HG02943 (cell line): Measurements from ENCODE around the gene INSYN1.
"Not testable (repeated sequence)": the region's sequence is repeated elsewhere in the genome, so short reads cannot be mapped to it uniquely, and the experiment has no call there.

Source experiments
- ATAC-seq: cut with Tn5 transposase; IDR thresholded peaks from one replicate; pipeline ENCODE4 v1.9.1; 2021; ENCODE audit warnings: mild to moderate bottlenecking, low read depth, moderate library complexity; ENCODE audit not compliant: unreplicated experiment

Gene INSYN1

GRCh38 chr15:73753250-73754130, at the start of gene INSYN1:
Gene INSYN1, minus strand, starts transcription at chr15:73753351. Its CDS starts 2,221 bp downstream, at chr15:73751130.
- ATAC-seq: no peak

GRCh38 chr15:73802431-73803041, 49.4 kb upstream of the INSYN1 start:
- ATAC-seq: no peak

- ATAC-seq: no peak
Measured at GRCh38 chr15:73800662-73801345, 47.7 kb upstream of the INSYN1 start.

- ATAC-seq: no peak
Measured at GRCh38 chr15:73799466-73799865, 46.3 kb upstream of the INSYN1 start.

GRCh38 chr15:73797366-73798158, 44.4 kb upstream of the INSYN1 start:
- ATAC-seq: no peak

- ATAC-seq: no peak
Measured at GRCh38 chr15:73796331-73796831, 43.2 kb upstream of the INSYN1 start.

- ATAC-seq: no peak
Measured at GRCh38 chr15:73794443-73795133, 41.4 kb upstream of the INSYN1 start.

GRCh38 chr15:73792899-73793541, 39.9 kb upstream of the INSYN1 start:
- not testable (repeated sequence) for ATAC-seq

- no peak for ATAC-seq
Measured at GRCh38 chr15:73792415-73792814, 39.3 kb upstream of the INSYN1 start.

- ATAC-seq: no peak
Measured at GRCh38 chr15:73789521-73790240, 36.5 kb upstream of the INSYN1 start.

- ATAC-seq: no peak
Measured at GRCh38 chr15:73787621-73788020, 34.5 kb upstream of the INSYN1 start.

- no peak for ATAC-seq
Measured at GRCh38 chr15:73786538-73786937, 33.4 kb upstream of the INSYN1 start.

- not testable (repeated sequence) for ATAC-seq
Measured at GRCh38 chr15:73785256-73786014, 32.3 kb upstream of the INSYN1 start.

- ATAC-seq: no peak
Measured at GRCh38 chr15:73784291-73784690, 31.1 kb upstream of the INSYN1 start.

GRCh38 chr15:73782344-73782959, 29.3 kb upstream of the INSYN1 start:
- ATAC-seq: no peak

GRCh38 chr15:73781038-73781925, 28.1 kb upstream of the INSYN1 start:
- no peak for ATAC-seq
